GM21717 (cell line): ENCODE measurements around the gene ACTL8.

Experiments
- ATAC-seq: cut with Tn5 transposase; IDR thresholded peaks from one replicate; pipeline ENCODE4 v1.9.1; 2021; ENCODE audit warnings: mild to moderate bottlenecking, moderate library complexity; ENCODE audit not compliant: unreplicated experiment

ACTL8 gene

GRCh38 chr1:17768651-17769241, 13.6 kb downstream of the ACTL8 start:
- no peak for ATAC-seq

GRCh38 chr1:17770983-17771382, 15.8 kb downstream of the ACTL8 start:
- ATAC-seq = no peak

- ATAC-seq = no peak
Measured at GRCh38 chr1:17772615-17773212, 17.6 kb downstream of the ACTL8 start.

- no peak for ATAC-seq
Measured at GRCh38 chr1:17773591-17774326, 18.6 kb downstream of the ACTL8 start.

- no peak for ATAC-seq
Measured at GRCh38 chr1:17774452-17774851, 19.3 kb downstream of the ACTL8 start.

GRCh38 chr1:17775796-17776195, 20.7 kb downstream of the ACTL8 start:
- ATAC-seq = no peak

- ATAC-seq = no peak
Measured at GRCh38 chr1:17776426-17776825, 21.3 kb downstream of the ACTL8 start.

GRCh38 chr1:17777330-17777729, 22.2 kb downstream of the ACTL8 start:
- ATAC-seq = no peak

- no peak for ATAC-seq
Measured at GRCh38 chr1:17777818-17778217, 22.7 kb downstream of the ACTL8 start.

GRCh38 chr1:17780916-17781315, 25.8 kb downstream of the ACTL8 start:
- no peak for ATAC-seq

- ATAC-seq = no peak
Measured at GRCh38 chr1:17789926-17790325, 34.8 kb downstream of the ACTL8 start.

- ATAC-seq = no peak
Measured at GRCh38 chr1:17790383-17791054, 35.4 kb downstream of the ACTL8 start.

- no peak for ATAC-seq
Measured at GRCh38 chr1:17791055-17791390, 35.9 kb downstream of the ACTL8 start.

- ATAC-seq = no peak
Measured at GRCh38 chr1:17791480-17791879, 36.3 kb downstream of the ACTL8 start.

GRCh38 chr1:17792421-17792820, 37.3 kb downstream of the ACTL8 start:
- no peak for ATAC-seq

- ATAC-seq = no peak
Measured at GRCh38 chr1:17795081-17795809, 40.1 kb downstream of the ACTL8 start.

GRCh38 chr1:17795836-17796645, 40.9 kb downstream of the ACTL8 start:
- no peak for ATAC-seq

- no peak for ATAC-seq
Measured at GRCh38 chr1:17797478-17797877, 42.3 kb downstream of the ACTL8 start.

GRCh38 chr1:17798011-17798410, 42.9 kb downstream of the ACTL8 start:
- ATAC-seq = no peak

- ATAC-seq = no peak
Measured at GRCh38 chr1:17798799-17799382, 43.8 kb downstream of the ACTL8 start.
